Stimulated activated CD8-positive, alpha-beta memory T cell treated with anti-CD3 and anti-CD28 coated beads, Interleukin-7, amount 100 ng/mL, for 4 hours (primary cell): Measurements from ENCODE around the gene RAC3.

Source experiments
- DNase-seq, 2 donors: peaks; one replicate each; pipeline ENCODE4 v3.0.0-alpha.2; 2020; ENCODE audit warnings: low read depth in 2 of 2

The RAC3 gene

DNA sequence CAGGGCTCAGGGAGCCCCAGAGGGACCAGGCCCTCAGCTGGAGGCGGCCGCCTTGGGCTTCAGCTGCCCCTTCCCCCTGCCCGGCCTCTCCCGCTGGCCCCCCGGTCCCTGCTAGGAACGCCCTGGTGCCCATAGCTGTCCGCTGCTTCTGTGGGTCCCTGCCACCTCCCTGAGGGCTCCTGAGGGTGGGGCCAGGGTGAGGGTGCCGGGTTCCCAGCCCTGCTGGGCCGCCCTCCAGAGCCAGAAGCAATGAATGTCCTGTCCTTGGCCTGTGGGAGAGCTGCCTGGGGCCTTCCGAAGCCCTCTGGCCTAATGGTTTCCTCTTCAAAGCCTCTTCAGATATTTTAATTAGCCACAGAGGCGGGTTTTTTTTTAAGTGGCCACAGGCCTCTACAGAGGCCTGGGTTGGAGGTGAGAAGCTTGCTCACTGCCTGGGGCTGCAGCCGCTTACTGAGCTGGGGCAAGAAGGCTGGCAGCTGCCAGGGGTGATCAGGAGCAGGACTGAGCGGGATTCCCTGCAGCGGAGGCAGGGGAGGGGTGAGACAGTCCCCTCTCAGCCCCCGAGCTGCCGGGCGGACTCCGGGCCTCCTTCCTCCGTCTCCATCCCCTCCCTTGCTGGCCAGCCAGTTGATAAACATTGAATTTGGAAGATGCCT is 18.7 kb upstream of the RAC3 start:
- no peak for DNase-seq

- no peak for DNase-seq
Measured at GRCh38 chr17:82013341-82013740, 18.1 kb upstream of the RAC3 start.

DNA sequence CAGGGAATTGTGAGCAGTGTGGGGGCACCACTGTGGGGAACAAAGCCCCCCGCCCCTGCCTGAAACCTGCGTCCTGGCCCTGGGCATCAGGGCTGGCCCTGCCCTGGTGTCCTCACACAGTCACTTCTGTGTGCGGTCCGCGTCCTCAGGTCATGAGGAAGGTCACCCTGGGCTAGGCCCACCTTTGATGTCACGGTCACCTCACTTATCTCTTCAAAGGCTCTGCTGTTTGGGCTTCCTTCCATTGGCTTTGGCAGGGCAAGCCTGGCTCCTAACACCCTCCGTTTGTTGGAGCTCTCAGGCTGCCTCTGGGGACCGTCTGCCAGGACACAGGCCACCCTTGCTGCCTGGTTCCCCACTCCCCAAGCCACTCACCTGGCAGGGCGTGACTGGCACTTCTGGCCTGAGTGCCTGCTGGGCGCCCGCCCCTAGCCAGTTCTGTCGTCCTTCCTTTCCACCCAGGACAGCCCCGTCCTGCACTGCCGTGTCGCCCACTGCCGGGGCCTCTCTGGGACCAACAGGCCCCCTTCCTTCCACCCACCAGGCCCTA is 17.6 kb upstream of the RAC3 start:
- DNase-seq, result no peak

DNA sequence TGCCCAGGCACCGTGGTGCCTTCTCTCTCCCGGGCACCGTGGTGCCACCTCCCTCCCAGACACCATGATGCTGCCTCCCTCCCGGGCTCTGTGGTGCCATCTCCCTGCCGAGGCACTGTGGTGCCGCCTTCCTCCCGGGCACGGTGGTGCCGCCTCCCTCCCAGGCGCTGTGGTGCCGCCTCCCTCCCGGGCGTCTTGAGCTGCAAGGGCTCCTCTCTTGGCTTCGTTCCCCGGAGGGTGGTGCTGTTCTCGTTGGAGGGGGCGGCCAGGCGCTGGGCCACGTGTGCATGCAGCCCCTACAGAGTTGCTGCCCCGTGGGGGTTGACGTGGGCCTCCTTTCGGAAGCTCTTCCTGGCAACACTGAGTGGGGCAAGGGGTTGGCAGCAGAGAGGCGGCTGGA is 17.0 kb upstream of the RAC3 start:
- no peak for DNase-seq

DNA sequence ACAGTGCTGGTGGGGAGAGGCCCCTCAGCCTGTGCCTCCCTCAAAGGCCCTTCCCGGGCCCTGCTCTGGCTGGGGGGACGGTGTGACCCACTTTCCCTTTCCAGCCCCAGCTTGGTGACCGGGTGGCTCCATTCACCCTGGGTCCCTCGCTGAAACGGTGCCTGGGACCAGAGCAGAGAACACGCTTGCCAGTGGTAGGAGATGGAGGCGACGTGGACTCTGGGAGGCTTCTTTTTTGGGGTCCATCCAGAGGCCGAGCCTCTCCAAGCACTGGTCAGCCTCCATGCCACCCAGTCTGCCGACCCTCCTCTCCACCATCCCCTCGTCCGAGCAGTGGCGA is 16.5 kb upstream of the RAC3 start:
- DNase-seq, result no peak

GRCh38 chr17:82015311-82015971 is 16.0 kb upstream of the RAC3 start:
- DNase-seq, result no peak

DNA sequence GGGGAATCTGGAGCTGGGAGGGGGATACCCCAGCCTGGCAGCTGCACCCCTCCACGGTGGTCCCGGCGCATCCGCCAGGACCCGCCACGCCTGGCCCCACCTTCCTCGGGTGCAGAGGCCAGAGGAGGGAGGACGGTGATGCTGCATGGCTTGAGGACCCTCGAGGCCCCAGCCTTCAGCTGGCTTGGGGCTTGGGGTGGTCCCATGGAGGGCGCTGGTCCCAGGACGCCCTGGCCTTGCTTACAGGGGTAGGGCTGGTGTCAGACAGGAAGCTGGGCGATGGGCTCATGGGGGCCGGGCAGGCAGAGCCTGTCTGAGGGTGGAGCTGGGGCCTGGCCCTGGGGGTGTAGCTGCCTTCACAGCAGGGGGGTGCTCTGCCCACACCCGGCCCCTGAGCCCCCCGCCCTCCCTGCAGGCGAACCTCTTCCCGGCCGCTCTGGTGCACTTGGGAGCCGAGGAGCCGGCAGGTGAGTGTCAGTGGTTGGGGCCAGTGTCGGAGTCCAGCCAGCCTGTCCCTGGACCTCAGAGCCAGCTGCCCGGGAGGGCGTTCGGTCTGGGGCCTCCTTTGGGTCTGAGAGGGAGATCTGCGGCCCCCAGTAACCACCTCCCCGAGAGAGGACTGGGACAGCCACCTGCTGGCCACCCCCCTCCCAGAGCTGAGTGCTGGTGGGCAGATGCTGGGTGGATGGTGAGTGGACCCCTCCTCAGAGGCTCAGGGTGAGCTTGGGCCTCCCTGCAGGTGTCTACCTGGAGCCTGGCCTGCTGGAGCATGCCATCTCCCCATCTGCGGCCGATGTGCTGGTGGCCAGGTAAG is 15.2 kb upstream of the RAC3 start:
- DNase-seq, result no peak

GRCh38 chr17:82016875-82017459 is 14.5 kb upstream of the RAC3 start:
- no peak for DNase-seq

DNA sequence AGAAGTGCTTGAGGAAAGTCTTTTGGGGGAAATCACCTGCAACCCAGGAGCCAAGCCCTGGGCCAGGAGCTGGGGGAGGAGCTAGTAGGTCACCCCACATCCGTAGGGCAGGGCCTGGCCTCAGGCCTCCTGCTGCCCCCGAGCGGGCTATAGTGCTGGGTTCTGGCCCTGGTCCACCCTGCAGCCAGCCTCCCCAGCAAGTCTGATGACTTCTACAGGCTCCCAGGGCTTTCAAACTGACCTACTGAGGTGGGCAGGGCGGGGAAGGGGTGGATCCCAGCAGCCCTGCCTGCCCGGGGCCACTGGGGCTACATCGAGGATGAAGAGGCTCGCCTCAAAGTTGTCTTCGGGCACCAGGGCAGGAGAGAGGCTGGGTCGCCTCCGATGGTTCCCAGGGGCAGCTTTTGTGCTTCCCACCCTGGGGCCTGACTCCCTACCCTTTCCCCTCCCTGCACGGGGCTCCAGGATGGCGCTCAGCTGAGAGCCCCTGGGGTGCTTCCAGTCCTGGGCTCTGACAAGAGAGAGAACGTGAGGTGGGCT is 13.8 kb upstream of the RAC3 start:
- DNase-seq, result no peak

DNA sequence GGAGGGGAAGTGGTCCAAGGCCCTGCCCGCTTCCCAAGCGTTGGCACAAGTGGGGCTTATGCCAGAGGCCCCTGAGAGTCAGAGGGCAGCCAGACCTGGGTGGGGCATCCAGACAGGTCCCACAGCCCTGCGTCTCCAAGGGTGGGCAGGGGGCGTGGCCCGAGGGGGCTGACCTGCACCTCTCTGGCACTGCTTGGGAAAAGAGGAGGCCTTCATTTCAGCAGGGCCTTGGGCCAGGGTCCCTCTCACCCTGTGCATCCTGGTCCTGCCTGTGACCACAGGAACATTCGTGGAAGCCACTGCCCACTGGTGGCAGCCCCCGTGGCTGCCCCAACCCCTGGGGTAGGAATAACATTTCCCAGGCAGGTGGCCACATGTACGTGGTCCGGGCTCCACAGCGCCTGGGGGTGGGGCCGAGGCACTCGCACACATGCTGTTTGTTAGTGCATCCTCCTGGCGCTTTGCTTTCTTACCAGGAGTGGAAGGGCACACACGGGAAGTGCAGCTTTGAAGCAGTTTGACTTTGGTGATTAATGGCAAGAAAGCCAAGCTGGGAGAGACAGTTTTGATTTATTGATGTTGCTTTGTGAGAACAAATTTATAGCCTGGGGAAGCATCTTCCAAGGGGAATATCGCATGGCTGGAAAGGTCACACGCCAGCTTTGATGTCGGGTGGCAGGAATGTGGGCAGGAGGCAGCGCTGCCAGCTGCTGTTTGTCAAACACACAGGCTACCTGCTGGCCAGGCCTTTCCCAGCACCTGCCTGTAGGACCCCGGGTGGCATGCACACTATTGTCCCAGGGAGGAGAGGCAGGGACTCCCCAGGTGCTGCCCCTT is 13.1 kb upstream of the RAC3 start:
- DNase-seq, result no peak

GRCh38 chr17:82018989-82019689 is 12.3 kb upstream of the RAC3 start:
- DNase-seq, result no peak

DNA sequence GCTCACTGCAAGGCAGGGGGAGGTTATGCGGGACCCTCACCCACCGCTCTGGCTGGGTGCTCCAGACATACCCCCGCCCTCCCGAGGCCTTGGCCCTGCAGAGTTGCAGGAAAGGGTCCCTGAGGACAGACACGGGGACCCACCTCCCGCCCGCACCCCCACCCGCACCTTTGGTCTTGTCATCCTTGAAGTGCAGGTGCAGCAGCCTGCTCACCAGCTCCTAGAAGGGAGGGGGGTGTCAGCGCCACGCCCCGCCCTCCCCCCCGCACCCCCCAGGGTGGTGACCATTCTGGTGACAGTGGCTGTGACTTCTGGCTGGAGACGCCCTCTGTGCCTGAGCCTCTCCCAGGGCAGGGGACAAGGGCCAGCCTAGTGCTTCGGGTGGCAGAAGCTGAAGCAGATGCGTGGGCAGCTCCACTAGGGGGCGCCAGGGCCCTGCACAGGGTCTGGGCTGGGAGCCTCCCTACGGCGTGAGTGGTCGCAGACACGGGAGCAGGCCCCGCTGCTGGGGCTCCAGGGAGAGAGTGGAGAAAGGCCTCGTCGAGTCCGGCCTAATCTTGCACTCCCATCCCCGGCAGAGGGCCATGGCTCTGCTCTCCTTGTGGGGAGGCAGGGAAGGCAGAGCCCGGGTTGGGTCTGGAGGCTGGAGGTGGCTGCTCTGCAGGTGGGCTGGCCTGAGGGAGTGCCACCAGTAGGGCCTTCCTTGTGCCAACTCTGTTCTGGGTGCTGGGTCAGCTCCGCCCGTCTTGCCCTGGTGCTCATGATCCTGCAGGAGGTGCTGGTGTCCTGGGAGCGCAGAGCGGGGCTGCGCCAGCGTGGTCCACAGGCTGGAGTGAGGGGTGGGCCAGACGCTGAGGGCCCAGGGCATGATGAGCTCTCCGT is 11.5 kb upstream of the RAC3 start:
- peak in 1 of 2 donors; percentile 50 for DNase-seq

- no peak for DNase-seq
Measured at GRCh38 chr17:82020572-82021106, 10.8 kb upstream of the RAC3 start.

GRCh38 chr17:82021107-82021899 is 10.2 kb upstream of the RAC3 start:
- no peak for DNase-seq

DNA sequence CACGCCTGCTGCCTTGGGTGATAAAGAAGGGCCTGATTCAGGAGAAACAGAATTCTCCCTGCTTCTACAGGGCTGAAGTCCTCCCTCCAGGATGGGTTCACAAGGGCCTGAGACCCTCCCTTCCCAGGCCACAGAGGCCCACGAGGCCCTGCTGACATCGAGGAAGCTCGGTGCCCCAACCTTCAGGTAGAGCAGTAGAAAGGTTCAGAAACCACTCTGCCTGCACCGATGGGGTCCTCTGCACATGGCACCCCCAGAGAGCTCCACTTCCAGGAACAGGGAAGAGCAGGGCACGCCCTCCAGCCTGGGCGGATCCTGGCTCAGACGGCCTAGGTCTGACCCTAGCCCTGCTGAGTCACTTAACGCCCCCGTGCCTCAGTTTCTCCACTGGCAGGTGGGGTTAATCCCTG is 9.6 kb upstream of the RAC3 start:
- no peak for DNase-seq

GRCh38 chr17:82022310-82022980 is 9.0 kb upstream of the RAC3 start, which contains the start of gene CENPX:
CENPX (minus strand) TSS chr17:82022878; CDS start chr17:82022861, 17 bp downstream.
- DNase-seq, result no peak

- peak; percentile 100 for DNase-seq
Measured at GRCh38 chr17:82022981-82023446, 8.5 kb upstream of the RAC3 start, which contains the start of gene LRRC45. LRRC45 (plus strand) TSS chr17:82023305; CDS start chr17:82023644, 339 bp downstream.
